ENCODE measurements around the gene METTL2A. TPM values are rescaled to one million over a fixed set of nuclear protein-coding genes. Genes with fewer than 3 reads are reported as not detected.

The METTL2A gene
- total and polyA plus RNA-seq, 10 of the 15 experiments (the other 5 are each of a cell fraction or from before 2014, with no cell fraction given): 19.7 to 34.0 (median 25.3) TPM

- peak; percentile 90 for TF ChIP-seq ZBTB40 (IDR thresholded peaks at IDR 0.05; ENCODE audit: borderline replicate concordance)
- TF ChIP-seq GABPA (IDR thresholded peaks at IDR 0.05; ENCODE audit: low read depth): peak; percentile 91
- TF ChIP-seq RELB (IDR thresholded peaks at IDR 0.05; ENCODE audit: low read depth): peak; percentile 94
- TF ChIP-seq SIN3A (IDR thresholded peaks at IDR 0.05; ENCODE audit: low read depth, low read length): peak; percentile 49; the same call in 1 of the 2 replicates
- peak; percentile 54; the same call in 1 of the 2 replicates for TF ChIP-seq HDGF (IDR thresholded peaks at IDR 0.05)
- peak; percentile 69; the same call in 1 of the 2 replicates for TF ChIP-seq TCF12 (IDR thresholded peaks at IDR 0.05; ENCODE audit: low read depth, low read length)
- TF ChIP-seq E2F8 (IDR thresholded peaks at IDR 0.05; ENCODE audit: low read depth, partially characterized antibody): peak; percentile 95
- peak; percentile 65; the same call in 1 of the 2 replicates for TF ChIP-seq MXI1 (IDR thresholded peaks at IDR 0.05; ENCODE audit: low read depth, low read length)
- 0 out of 2 replicates have a peak, but pooled peaks have one; percentile 23 for TF ChIP-seq ATF7 (IDR thresholded peaks at IDR 0.05; ENCODE audit: low read depth)
- peak; percentile 56 for TF ChIP-seq HCFC1 (IDR thresholded peaks at IDR 0.05; ENCODE audit: low read length)
- peak; percentile 85 for TF ChIP-seq TAF1 (IDR thresholded peaks at IDR 0.05; ENCODE audit: borderline replicate concordance, low read depth, low read length)
- TF ChIP-seq BHLHE40 (IDR thresholded peaks at IDR 0.05; ENCODE audit: borderline replicate concordance in 1 of 2, low read depth in 2 of 2, low read length in 1 of 2): peak; percentile 56 to 66
- peak; percentile 44 to 51 (median 47); a peak in 5 of 6 replicates for TF ChIP-seq CTCF (IDR thresholded peaks at IDR 0.05 in 2 of 3, conservative IDR thresholded peaks at IDR 0.05 in 1 of 3; ENCODE audit: control insufficient read depth in 2 of 3, extremely low read depth in 1 of 3, insufficient read depth in 1 of 3, low read depth in 3 of 3, low read length in 3 of 3)
- peak; percentile 97 for TF ChIP-seq YY1 (IDR thresholded peaks at IDR 0.05; ENCODE audit: low read depth, low read length)
- TF ChIP-seq IKZF2 (IDR thresholded peaks at IDR 0.05): peak in 1 of 2 experiments; percentile 14; a peak in 1 of 4 replicates
- peak; percentile 75; the same call in 1 of the 2 replicates for TF ChIP-seq POLR2AphosphoS5 (IDR thresholded peaks at IDR 0.05; ENCODE audit: low read length)
Measured at GRCh38 chr17:62423647-62424461, at the start of gene METTL2A (continued).

Data from GM12878 (cell line).